DND-41 (cell line): ENCODE results near the gene TMA7.

ENCODE experiments used
- ATAC-seq: fragments of 200-7000 bp; cut with Tn5 transposase; 3 replicates; pipeline ENCODE4 v1.9.1; 2021; ENCODE audit warnings: low read depth; ENCODE audit not compliant: insufficient read depth
- DNase-seq: peaks from one replicate; pipeline ENCODE4 v3.0.0-alpha.2; 2020
- H2AFZ ChIP-seq: 2 replicates; pipeline ENCODE4 v1.6.0; 2012; ENCODE audit warnings: low read depth, low read length
- H3K27ac ChIP-seq: 2 replicates; pipeline ENCODE4 v1.5.1; 2012; ENCODE audit warnings: low read length, inconsistent platforms
- H3K27me3 ChIP-seq: fragments of 200-600 bp; sonication (generic); 2 replicates; pipeline ENCODE4 v1.6.0; 2012; ENCODE audit warnings: low read length, mild to moderate bottlenecking, inconsistent platforms; ENCODE audit not compliant: insufficient read depth, poor library complexity
- H3K36me3 ChIP-seq: 2 replicates; pipeline ENCODE4 v1.5.1; 2012; ENCODE audit warnings: low read length, inconsistent platforms; ENCODE audit not compliant: insufficient read depth
- H3K4me1 ChIP-seq: 2 replicates; pipeline ENCODE4 v1.5.1; 2012; ENCODE audit warnings: mild to moderate bottlenecking, low read length; ENCODE audit not compliant: insufficient read depth
- H3K4me2 ChIP-seq: 2 replicates; pipeline ENCODE4 v1.6.0; 2012; ENCODE audit warnings: mild to moderate bottlenecking, moderate library complexity, low read length, inconsistent platforms; ENCODE audit not compliant: insufficient read depth
- H3K4me3 ChIP-seq, 2 experiments: fragments of 200-600 bp in 1 of 2; shearing (Covaris generic) in 1 of 2; 2 replicates each; pipeline ENCODE4 v1.5.1; 2012 to 2016; ENCODE audit warnings: inconsistent platforms in 2 of 2, low read length in 2 of 2, mild to moderate bottlenecking in 2 of 2, low read depth in 1 of 2, moderate library complexity in 1 of 2
- H3K79me2 ChIP-seq: 2 replicates; pipeline ENCODE4 v1.6.0; 2012; ENCODE audit warnings: low read length, inconsistent platforms; ENCODE audit not compliant: insufficient read depth
- H3K9ac ChIP-seq: 2 replicates; pipeline ENCODE4 v1.6.0; 2012; ENCODE audit warnings: low read depth, mild to moderate bottlenecking, inconsistent platforms, low read length, moderate library complexity
- H3K9me3 ChIP-seq: 2 replicates; pipeline ENCODE4 v1.5.1; 2012; ENCODE audit warnings: low read length, moderate library complexity, mild to moderate bottlenecking, inconsistent platforms; ENCODE audit not compliant: insufficient read depth, severe bottlenecking
- H4K20me1 ChIP-seq: 2 replicates; pipeline ENCODE4 v1.6.0; 2012; ENCODE audit warnings: low read length; ENCODE audit not compliant: insufficient read depth
- CTCF ChIP-seq: IDR thresholded peaks from 2 replicates; pipeline ENCODE4 v1.5.1; 2012; ENCODE audit warnings: borderline replicate concordance, low read length, moderate library complexity, mild to moderate bottlenecking; ENCODE audit not compliant: poor library complexity, severe bottlenecking; ENCODE audit errors: extremely low read depth
- EZH2 ChIP-seq: IDR thresholded peaks from 3 replicates; pipeline ENCODE4 v1.6.1; 2012; ENCODE audit warnings: borderline replicate concordance, low read depth, mild to moderate bottlenecking, moderate library complexity, low read length, inconsistent platforms; ENCODE audit not compliant: severe bottlenecking

TMA7 gene

GRCh38 chr3:48435223-48435595 is 4.8 kb upstream of the TMA7 start:
- no peaks in the 10 kb centered on the region for H3K27me3 ChIP-seq
- no peak overlapping the region for H3K4me2 ChIP-seq
- H3K27ac ChIP-seq: no peak overlapping the region; the same call in 1 of the 2 replicates
- H3K4me3 ChIP-seq: no peak overlapping the region
- no peak overlapping the region for H3K9ac ChIP-seq
- no peak for TF ChIP-seq EZH2
- no peak for TF ChIP-seq CTCF
- peaks cover 27% of the 10 kb centered on the region for H3K36me3 ChIP-seq
- no peaks in the 10 kb centered on the region for H3K9me3 ChIP-seq
- H4K20me1 ChIP-seq: 0 out of 2 replicates have a peak, but pooled peaks cover 3% of the 10 kb centered on the region
- ATAC-seq: no peak
- H3K79me2 ChIP-seq: peaks cover 16% of the 10 kb centered on the region
- no peak for DNase-seq
- peaks cover 27% of the 10 kb centered on the region for H3K4me1 ChIP-seq
- H2AFZ ChIP-seq: no peak overlapping the region

GRCh38 chr3:48435774-48436476 is 4.1 kb upstream of the TMA7 start:
- Histone ChIP-seq H3K79me2 (peaks cover 23% of the 10 kb centered on the region), H3K4me2 (peak overlapping the region; percentile 5), H4K20me1 (0 out of 2 replicates have a peak, but pooled peaks cover 3% of the 10 kb centered on the region), H3K27ac (peak overlapping the region; percentile 19), H3K4me1 (peaks cover 31% of the 10 kb centered on the region), H3K9me3 (no peaks in the 10 kb centered on the region), H3K27me3 (no peaks in the 10 kb centered on the region), H3K36me3 (peaks cover 27% of the 10 kb centered on the region), H3K4me3 (no peak overlapping the region), H2AFZ (peak overlapping the region; percentile 50; the same call in 1 of the 2 replicates), H3K9ac (no peak overlapping the region; the same call in 1 of the 2 replicates)
- ATAC-seq (peak; percentile 70), DNase-seq (peak; percentile 88)
- TF ChIP-seq EZH2 (no peak), CTCF (peak; percentile 100)

- Histone ChIP-seq H3K36me3 (peaks cover 30% of the 10 kb centered on the region), H4K20me1 (peaks cover 6% of the 10 kb centered on the region; the same call in 1 of the 2 replicates), H2AFZ (peak overlapping the region; percentile 50; the same call in 1 of the 2 replicates), H3K79me2 (peaks cover 28% of the 10 kb centered on the region), H3K4me3 (no peak overlapping the region), H3K27me3 (no peaks in the 10 kb centered on the region), H3K4me2 (peak overlapping the region; percentile 5), H3K9me3 (no peaks in the 10 kb centered on the region), H3K9ac (no peak overlapping the region; the same call in 1 of the 2 replicates), H3K27ac (peak overlapping the region; percentile 19), H3K4me1 (peaks cover 35% of the 10 kb centered on the region)
- ATAC-seq (no peak), DNase-seq (no peak)
- TF ChIP-seq CTCF (no peak), EZH2 (no peak)
These were observed 3.6 kb upstream of the TMA7 start for GRCh38 chr3:48436477-48436787.
